GM12872 (cell line): ENCODE results near the gene GRIN1.

Experiments used
- TF ChIP-seq, protein P1 (sequence below): IDR thresholded peaks from 3 replicates; pipeline ENCODE4 v1.5.1; 2011; ENCODE audit warnings: low read depth, mild to moderate bottlenecking, low read length, moderate library complexity; ENCODE audit not compliant: insufficient read depth

The GRIN1 gene

DNA sequence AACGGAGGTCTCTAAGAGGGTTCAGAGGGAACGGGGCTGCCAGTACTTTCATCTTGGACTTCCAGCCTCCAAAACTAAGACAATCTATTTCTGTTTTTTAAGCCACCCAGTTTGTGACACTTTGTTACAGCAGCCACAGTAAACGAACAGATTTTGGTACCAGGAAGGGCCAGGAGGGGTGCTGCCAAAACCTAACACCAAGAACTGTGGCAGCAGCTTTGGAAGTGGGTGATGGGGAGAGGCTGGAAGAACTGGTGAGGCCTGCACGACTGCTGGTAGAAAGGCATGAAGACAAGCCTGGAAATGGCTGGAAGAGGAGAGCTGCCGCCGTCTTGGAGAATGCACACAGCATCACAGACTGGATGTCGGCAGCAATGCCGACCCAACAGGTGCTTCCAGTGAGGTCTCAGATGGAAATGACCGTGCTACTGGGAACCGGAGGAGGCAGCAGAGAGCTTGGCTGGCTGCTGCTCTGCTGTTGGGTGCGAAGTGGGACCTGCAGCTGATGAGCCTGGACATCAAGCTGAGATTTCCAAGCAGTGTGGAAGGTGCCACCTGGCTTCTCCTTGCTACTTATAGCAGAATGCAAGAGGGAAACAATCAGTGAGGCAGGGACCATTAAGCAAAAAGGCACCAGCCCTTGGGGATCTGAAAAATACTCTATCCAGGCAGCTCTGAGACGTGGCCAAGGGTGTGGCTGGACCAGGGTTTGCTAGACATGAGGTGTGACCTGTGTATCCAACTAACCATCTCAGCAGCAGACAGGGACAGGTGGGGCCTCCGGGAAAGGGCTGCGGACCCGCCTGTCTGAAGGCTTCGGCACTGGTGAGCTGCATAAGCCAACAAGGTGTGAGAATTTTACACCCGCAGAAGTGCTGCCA is 37.6 kb downstream of the GRIN1 start:
- TF ChIP-seq, protein P1, sequence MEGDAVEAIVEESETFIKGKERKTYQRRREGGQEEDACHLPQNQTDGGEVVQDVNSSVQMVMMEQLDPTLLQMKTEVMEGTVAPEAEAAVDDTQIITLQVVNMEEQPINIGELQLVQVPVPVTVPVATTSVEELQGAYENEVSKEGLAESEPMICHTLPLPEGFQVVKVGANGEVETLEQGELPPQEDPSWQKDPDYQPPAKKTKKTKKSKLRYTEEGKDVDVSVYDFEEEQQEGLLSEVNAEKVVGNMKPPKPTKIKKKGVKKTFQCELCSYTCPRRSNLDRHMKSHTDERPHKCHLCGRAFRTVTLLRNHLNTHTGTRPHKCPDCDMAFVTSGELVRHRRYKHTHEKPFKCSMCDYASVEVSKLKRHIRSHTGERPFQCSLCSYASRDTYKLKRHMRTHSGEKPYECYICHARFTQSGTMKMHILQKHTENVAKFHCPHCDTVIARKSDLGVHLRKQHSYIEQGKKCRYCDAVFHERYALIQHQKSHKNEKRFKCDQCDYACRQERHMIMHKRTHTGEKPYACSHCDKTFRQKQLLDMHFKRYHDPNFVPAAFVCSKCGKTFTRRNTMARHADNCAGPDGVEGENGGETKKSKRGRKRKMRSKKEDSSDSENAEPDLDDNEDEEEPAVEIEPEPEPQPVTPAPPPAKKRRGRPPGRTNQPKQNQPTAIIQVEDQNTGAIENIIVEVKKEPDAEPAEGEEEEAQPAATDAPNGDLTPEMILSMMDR, result peak; percentile 78

DNA sequence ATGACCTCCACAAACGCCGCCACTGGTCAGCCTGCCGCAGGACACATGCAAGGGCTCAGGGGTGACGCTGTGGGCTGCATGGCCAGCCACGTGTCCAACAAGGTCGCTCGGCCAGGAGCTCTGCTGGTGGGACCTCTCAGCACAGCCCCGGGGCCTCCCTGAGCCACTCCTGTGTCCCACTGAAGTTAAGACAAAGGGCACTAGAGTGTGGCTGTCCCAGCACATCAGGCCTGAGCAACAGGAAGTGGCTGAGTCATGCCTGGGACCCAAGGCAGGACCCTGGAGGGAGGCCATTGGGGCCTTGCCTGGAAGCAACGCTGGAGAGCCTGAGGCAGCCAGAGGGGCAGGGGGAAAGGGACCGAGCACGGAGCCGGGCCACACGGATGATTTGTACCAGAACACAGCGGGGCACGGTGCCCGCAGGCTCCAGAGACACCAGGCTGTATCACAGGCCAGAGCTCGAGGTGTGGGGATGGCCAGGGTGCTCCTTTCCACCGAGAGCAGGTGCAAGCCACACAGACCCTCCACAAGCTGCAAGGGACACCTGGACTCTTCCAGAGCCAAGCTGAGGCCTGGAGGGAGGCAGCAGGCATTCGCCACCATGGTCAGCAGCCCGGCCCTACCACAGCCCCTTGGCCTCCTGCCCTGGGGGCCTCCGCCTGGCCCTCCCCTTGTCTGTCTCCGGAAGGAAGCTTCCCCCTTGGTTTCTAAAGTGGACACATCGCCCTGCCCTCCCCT is 39.4 kb downstream of the GRIN1 start:
- TF ChIP-seq, protein P1, result no peak

DNA sequence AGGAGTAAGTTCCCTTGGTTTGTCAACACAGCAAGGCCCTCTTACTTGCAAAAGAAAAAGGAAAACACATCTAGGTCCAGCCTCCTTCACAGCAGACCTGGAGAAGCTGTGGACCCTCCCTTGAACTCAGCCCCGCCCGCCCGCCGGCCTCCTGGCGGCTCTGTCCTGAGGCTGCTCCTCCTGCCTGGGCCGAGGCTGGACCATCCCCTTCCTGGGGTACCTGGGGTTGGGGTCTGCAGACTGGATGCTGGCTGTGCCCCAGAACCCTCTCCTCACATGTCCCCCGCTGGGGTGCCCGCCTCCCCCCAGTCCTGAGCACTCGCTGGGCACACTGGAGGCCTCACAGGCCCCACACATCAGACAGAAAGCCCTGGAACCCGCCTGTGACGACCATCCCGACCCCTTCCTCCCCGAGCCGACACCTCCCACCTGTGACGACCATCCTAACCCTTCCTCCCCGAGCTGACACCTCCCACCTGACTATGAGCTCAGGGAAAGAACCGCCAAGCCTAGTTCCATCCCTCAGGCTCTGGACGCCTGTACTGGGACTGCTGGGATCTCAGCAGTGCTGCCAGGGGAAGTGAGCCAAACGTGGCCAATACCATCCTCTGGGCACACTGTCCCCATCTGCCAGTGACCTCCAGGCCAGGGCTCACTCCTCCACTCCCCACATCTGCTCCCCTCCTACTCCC is 40.1 kb downstream of the GRIN1 start:
- TF ChIP-seq, protein P1, result no peak

DNA sequence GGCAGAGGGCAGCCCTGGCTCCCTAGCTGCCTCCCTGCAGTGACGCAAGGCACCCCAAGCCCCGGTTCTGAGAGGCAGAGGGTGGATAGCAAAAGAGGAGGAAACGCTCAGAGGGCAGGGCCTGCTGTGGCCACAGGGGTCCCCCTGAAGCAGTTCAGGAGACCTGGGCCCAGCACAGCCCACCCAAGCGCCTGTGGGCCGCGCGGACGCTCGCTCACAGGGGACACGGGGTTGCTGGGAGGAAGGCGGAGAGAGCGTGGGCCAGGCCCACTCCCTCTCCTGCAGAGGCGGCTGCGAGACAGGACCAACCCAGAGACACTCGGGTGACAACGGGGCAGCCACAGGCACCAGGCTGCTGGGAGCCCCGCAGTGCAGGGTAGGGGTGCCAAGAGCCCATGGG is 40.8 kb downstream of the GRIN1 start:
- TF ChIP-seq, protein P1, result no peak

DNA sequence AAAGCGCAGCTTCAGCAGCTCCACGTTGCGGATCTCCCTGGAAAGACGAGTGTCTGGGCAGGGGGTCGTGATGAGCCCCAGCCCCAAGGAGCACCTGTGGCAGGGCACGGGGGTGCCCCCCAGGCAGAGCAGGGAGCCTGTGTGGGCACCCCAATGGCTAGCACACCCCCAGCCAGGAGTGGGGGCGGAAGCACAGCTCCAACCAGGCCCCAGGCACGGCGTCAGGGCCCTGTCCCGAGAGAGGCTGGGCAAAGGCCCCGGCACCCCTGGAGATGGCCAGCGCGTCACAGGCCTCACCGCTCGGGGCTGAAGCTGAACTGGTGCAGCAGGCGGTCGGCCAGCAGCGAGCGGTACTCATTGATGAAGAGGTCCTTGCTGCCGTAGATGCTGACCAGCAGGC is 41.5 kb downstream of the GRIN1 start:
- TF ChIP-seq, protein P1, result no peak

DNA sequence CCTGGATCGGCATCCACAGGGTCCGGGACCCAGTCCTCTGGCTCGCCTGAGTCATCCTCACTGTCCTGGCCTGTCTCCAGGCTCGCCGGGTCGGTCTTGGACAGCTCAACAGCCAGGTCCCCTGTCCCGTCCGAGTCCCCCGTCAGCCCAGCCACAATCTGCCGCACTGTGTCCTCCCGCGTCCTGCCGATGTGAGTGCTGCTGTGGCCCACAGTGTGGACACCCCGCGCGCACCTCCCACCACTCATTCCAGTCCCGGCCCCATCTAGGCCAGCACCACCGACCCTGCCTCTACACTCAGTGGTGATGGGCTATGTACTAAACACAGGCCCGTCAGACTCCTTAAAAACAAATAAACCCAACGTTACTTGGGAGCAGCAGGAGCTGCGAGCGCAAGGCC is 42.7 kb downstream of the GRIN1 start:
- TF ChIP-seq, protein P1, result no peak

DNA sequence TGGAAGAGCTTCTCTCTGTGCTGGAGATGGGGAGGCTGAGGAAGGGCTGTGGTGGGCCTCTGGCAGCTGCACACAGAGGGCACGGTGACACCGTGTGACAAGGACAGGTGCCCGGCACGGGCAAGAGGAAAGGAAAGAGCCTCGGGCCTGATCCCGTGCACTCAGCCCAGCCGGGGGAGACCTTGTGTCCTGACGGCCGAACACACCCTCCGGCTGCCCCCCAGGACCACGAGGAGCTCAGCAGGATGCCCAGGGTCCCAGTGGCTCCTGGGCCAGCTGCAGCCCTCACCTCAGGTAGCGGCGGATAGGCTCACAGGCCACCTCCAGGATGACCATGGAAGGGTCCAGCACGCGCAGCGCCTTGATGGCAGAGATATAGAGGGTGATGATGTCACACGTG is 43.9 kb downstream of the GRIN1 start:
- TF ChIP-seq, protein P1, result no peak
